Astrocyte (in vitro differentiated cells and primary cell): ENCODE measurements around the gene GPC5. TPM values are rescaled to one million over a fixed set of nuclear protein-coding genes. Genes with fewer than 3 reads are reported as not detected.

Experiments used
- DNase-seq: peaks from one replicate; pipeline ENCODE4 v3.0.0-alpha.2; 2010; ENCODE audit warnings: low read depth
- FAIRE-seq: peaks from 2 replicates; lab custom pipeline; 2011; peaks lifted over from hg19 to GRCh38; lab: Jason Lieb, UNC
- H2AFZ ChIP-seq: 2 replicates; pipeline ENCODE4 v1.6.0; 2012; ENCODE audit warnings: low read depth, low read length, inconsistent platforms
- H3K27ac ChIP-seq: 2 replicates; pipeline ENCODE4 v1.5.1; 2011; ENCODE audit warnings: low read depth, low read length, inconsistent platforms
- H3K27me3 ChIP-seq: 2 replicates; pipeline ENCODE4 v1.6.0; 2011; ENCODE audit warnings: low read length, inconsistent platforms; ENCODE audit not compliant: insufficient read depth
- H3K36me3 ChIP-seq: 2 replicates; pipeline ENCODE4 v1.5.1; 2011; ENCODE audit warnings: low read length, inconsistent platforms; ENCODE audit not compliant: insufficient read depth
- H3K4me1 ChIP-seq: 2 replicates; pipeline ENCODE4 v1.5.1; 2011; ENCODE audit warnings: low read length, inconsistent platforms; ENCODE audit not compliant: insufficient read depth
- H3K4me2 ChIP-seq: 2 replicates; pipeline ENCODE4 v1.6.0; 2012; ENCODE audit warnings: low read length, inconsistent platforms
- H3K4me3 ChIP-seq: 2 replicates; pipeline ENCODE4 v1.5.1; 2011; ENCODE audit warnings: low read depth, mild to moderate bottlenecking, low read length, inconsistent platforms; ENCODE audit not compliant: insufficient read depth
- H3K79me2 ChIP-seq: 2 replicates; pipeline ENCODE4 v1.6.0; 2012; ENCODE audit warnings: mild to moderate bottlenecking, low read length, inconsistent platforms; ENCODE audit not compliant: insufficient read depth
- H3K9ac ChIP-seq: 2 replicates; pipeline ENCODE4 v1.6.0; 2012; ENCODE audit warnings: mild to moderate bottlenecking, low read length, inconsistent platforms
- H3K9me3 ChIP-seq: 2 replicates; pipeline ENCODE4 v1.5.1; 2012; ENCODE audit warnings: low read depth, mild to moderate bottlenecking, low read length, inconsistent platforms; ENCODE audit not compliant: insufficient read depth
- H4K20me1 ChIP-seq: 2 replicates; pipeline ENCODE4 v1.6.0; 2012; ENCODE audit warnings: low read length, inconsistent platforms; ENCODE audit not compliant: insufficient read depth
- H3K27ac Mint-ChIP-seq: one replicate; pipeline ENCODE4 v1.8.0; 2021; ENCODE audit warnings: mild to moderate bottlenecking, mixed read lengths; ENCODE audit not compliant: unreplicated experiment
- H3K27me3 Mint-ChIP-seq: one replicate; pipeline ENCODE4 v1.8.0; 2021; ENCODE audit warnings: low read depth, mixed read lengths; ENCODE audit not compliant: unreplicated experiment
- H3K36me3 Mint-ChIP-seq: one replicate; pipeline ENCODE4 v1.8.0; 2021; ENCODE audit warnings: low read depth, mixed read lengths; ENCODE audit not compliant: unreplicated experiment
- H3K4me1 Mint-ChIP-seq: one replicate; pipeline ENCODE4 v1.8.0; 2021; ENCODE audit warnings: low read depth, mixed read lengths; ENCODE audit not compliant: unreplicated experiment
- H3K4me3 Mint-ChIP-seq: one replicate; pipeline ENCODE4 v1.8.0; 2021; ENCODE audit warnings: mild to moderate bottlenecking, moderate library complexity, mixed read lengths; ENCODE audit not compliant: unreplicated experiment
- H3K9me3 Mint-ChIP-seq: one replicate; pipeline ENCODE4 v1.8.0; 2021; ENCODE audit warnings: mild to moderate bottlenecking, mixed read lengths; ENCODE audit not compliant: unreplicated experiment
- EZH2 ChIP-seq: IDR thresholded peaks from 2 replicates; pipeline ENCODE4 v1.6.1; 2012; ENCODE audit warnings: mild to moderate bottlenecking, low read length, inconsistent platforms; ENCODE audit not compliant: insufficient read depth
- total RNA-seq: library from RNA; stranded (reverse); gene quantifications from 2 replicates; pipeline ENCODE4 v1.2.1, GENCODE V29; 2021
- TF ChIP-seq, protein P1 (sequence below): IDR thresholded peaks from 2 replicates; pipeline ENCODE4 v1.5.1; 2011; ENCODE audit warnings: low read depth, mild to moderate bottlenecking, inconsistent platforms, low read length, moderate library complexity; ENCODE audit not compliant: insufficient read depth

GPC5 gene
- total RNA-seq, 1 donor from 2014 or later, result 1.1 TPM

DNA sequence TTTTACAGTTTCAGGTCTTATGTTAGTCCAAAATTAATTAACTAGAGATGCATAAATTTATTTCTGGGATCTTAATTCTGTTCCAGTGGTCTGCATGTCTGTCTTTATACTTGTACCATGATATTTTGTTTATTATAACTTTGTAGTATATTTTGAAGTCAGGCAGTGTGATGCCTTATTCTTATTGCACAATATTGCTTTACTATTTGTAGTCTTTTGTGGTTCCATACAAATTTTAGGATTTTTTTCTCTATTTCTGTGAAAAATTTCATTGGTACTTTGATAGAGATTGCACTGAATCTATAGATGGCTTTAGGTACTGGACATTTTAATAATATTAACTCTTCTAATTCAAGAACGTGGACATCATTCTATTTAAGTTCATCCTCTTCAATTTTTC is 304.0 kb downstream of the GPC5 start:
- no peaks in the 10 kb centered on the region for H3K4me1 ChIP-seq
- H3K27me3 Mint-ChIP-seq, result no peaks in the 10 kb centered on the region

DNA sequence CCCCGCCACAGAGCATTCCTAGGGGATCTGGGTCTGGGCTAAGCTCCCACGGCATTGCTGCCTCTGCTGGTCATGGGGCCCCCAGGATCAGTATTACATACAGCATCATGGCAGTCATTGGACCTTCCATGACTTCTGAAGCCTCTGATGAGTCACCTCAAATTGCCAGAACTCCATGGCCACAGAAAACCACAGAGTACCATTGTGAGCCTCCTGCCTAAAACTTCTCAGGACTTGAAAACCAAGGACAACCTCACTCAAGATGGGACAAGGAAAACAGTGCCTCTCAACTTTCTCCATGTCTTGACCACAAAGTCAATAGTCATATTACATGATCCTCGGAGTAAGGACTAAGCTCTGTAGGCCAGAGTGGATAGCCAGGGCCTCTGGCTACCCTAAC is 306.0 kb downstream of the GPC5 start:
- no peaks in the 10 kb centered on the region for H3K9me3 Mint-ChIP-seq
- H3K4me3 Mint-ChIP-seq, result no peak overlapping the region
- H3K9ac ChIP-seq, result no peak overlapping the region
- H3K79me2 ChIP-seq, result no peaks in the 10 kb centered on the region
- no peak overlapping the region for H3K4me2 ChIP-seq
- H3K9me3 ChIP-seq, result no peaks in the 10 kb centered on the region
- DNase-seq (no peak), FAIRE-seq (no peak)
- no peak for TF ChIP-seq EZH2
- TF ChIP-seq, protein P1, sequence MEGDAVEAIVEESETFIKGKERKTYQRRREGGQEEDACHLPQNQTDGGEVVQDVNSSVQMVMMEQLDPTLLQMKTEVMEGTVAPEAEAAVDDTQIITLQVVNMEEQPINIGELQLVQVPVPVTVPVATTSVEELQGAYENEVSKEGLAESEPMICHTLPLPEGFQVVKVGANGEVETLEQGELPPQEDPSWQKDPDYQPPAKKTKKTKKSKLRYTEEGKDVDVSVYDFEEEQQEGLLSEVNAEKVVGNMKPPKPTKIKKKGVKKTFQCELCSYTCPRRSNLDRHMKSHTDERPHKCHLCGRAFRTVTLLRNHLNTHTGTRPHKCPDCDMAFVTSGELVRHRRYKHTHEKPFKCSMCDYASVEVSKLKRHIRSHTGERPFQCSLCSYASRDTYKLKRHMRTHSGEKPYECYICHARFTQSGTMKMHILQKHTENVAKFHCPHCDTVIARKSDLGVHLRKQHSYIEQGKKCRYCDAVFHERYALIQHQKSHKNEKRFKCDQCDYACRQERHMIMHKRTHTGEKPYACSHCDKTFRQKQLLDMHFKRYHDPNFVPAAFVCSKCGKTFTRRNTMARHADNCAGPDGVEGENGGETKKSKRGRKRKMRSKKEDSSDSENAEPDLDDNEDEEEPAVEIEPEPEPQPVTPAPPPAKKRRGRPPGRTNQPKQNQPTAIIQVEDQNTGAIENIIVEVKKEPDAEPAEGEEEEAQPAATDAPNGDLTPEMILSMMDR, result no peak
- no peaks in the 10 kb centered on the region for H3K27me3 Mint-ChIP-seq
- no peak overlapping the region for H3K27ac Mint-ChIP-seq
- H3K27me3 ChIP-seq, result no peaks in the 10 kb centered on the region
- H3K36me3 ChIP-seq, result no peaks in the 10 kb centered on the region
- no peaks in the 10 kb centered on the region for H3K36me3 Mint-ChIP-seq
- H3K4me1 ChIP-seq, result no peaks in the 10 kb centered on the region
- no peak overlapping the region for H3K27ac ChIP-seq
- peaks cover 6% of the 10 kb centered on the region for H3K4me1 Mint-ChIP-seq
- no peak overlapping the region for H3K4me3 ChIP-seq
- no peak overlapping the region for H2AFZ ChIP-seq
- H4K20me1 ChIP-seq, result no peaks in the 10 kb centered on the region

More for the DNA sequence above, 304.0 kb downstream of the GPC5 start:
- H3K27ac ChIP-seq, result no peak overlapping the region
- no peaks in the 10 kb centered on the region for H3K79me2 ChIP-seq
- no peak overlapping the region for H2AFZ ChIP-seq
- H4K20me1 ChIP-seq, result no peaks in the 10 kb centered on the region
- Mint-ChIP-seq H3K27ac (no peak overlapping the region), H3K36me3 (no peaks in the 10 kb centered on the region), H3K9me3 (no peaks in the 10 kb centered on the region), H3K4me1 (peaks cover 6% of the 10 kb centered on the region), H3K4me3 (no peak overlapping the region)
- no peak for FAIRE-seq
- H3K9ac ChIP-seq, result no peak overlapping the region
- H3K36me3 ChIP-seq, result no peaks in the 10 kb centered on the region
- no peak overlapping the region for H3K4me2 ChIP-seq
- H3K27me3 ChIP-seq, result no peaks in the 10 kb centered on the region
- TF ChIP-seq, protein P1, result no peak
- no peak for TF ChIP-seq EZH2
- H3K4me3 ChIP-seq, result no peak overlapping the region
- DNase-seq, result no peak
- H3K9me3 ChIP-seq, result no peaks in the 10 kb centered on the region

DNA sequence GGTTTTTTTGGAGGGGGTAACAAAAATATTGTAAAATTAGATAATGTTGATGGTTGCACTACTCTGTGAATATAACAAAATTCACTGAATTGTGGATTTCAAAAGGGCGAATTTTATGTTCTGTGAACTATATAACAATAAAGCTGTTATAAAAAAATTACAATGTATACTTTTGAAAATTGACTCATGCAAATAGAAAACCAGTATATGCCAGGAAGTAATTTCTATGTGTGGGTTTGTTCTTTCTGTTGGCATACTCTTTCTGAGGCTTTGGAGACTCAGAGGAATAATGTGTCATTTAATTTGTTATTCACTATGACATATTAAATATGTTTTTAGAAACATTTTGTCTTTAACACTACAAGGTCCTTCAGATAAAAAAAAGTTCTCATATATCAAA is 310.1 kb downstream of the GPC5 start:
- H3K4me1 ChIP-seq, result no peaks in the 10 kb centered on the region
- H3K4me3 Mint-ChIP-seq, result no peak overlapping the region
- no peaks in the 10 kb centered on the region for H4K20me1 ChIP-seq
- no peaks in the 10 kb centered on the region for H3K79me2 ChIP-seq
- no peaks in the 10 kb centered on the region for H3K9me3 ChIP-seq
- H3K4me2 ChIP-seq, result no peak overlapping the region
- no peaks in the 10 kb centered on the region for H3K27me3 ChIP-seq
- H3K36me3 Mint-ChIP-seq, result no peaks in the 10 kb centered on the region
- no peaks in the 10 kb centered on the region for H3K9me3 Mint-ChIP-seq
- H2AFZ ChIP-seq, result no peak overlapping the region
- no peaks in the 10 kb centered on the region for H3K36me3 ChIP-seq
- H3K27ac Mint-ChIP-seq, result no peak overlapping the region
- H3K4me1 Mint-ChIP-seq, result peaks cover 6% of the 10 kb centered on the region
- H3K27me3 Mint-ChIP-seq, result peaks cover 3% of the 10 kb centered on the region
- H3K27ac ChIP-seq, result no peak overlapping the region
- H3K9ac ChIP-seq, result no peak overlapping the region
- no peak overlapping the region for H3K4me3 ChIP-seq
- DNase-seq (no peak), FAIRE-seq (no peak)
- TF ChIP-seq, protein P1, result no peak
